ENCODE measurements around the gene PDCD1.
"Not testable (repeated sequence)": the region's sequence is repeated elsewhere in the genome, so short reads cannot be mapped to it uniquely, and the experiment has no call there.

The PDCD1 gene

GRCh38 chr2:241812730-241813643 lies 45.7 kb downstream of the PDCD1 start:
- Histone ChIP-seq H3K9me3 (no peaks in the 10 kb centered on the region), H3K4me3 (no peak overlapping the region), H3K4me1 (no peaks in the 10 kb centered on the region), H3K27me3 (ENCODE audit: low read depth) (no peaks in the 10 kb centered on the region), H3K36me3 (replicated peaks) (no peaks in the 10 kb centered on the region)
- in situ Hi-C loops (cut with MboI; ENCODE audit: low sequenced_read_pairs), result no loop called here
- peak in 1 of 2 experiments; percentile 8 for DNase-seq (ENCODE audit: low spot score in 2 of 2)

DNA sequence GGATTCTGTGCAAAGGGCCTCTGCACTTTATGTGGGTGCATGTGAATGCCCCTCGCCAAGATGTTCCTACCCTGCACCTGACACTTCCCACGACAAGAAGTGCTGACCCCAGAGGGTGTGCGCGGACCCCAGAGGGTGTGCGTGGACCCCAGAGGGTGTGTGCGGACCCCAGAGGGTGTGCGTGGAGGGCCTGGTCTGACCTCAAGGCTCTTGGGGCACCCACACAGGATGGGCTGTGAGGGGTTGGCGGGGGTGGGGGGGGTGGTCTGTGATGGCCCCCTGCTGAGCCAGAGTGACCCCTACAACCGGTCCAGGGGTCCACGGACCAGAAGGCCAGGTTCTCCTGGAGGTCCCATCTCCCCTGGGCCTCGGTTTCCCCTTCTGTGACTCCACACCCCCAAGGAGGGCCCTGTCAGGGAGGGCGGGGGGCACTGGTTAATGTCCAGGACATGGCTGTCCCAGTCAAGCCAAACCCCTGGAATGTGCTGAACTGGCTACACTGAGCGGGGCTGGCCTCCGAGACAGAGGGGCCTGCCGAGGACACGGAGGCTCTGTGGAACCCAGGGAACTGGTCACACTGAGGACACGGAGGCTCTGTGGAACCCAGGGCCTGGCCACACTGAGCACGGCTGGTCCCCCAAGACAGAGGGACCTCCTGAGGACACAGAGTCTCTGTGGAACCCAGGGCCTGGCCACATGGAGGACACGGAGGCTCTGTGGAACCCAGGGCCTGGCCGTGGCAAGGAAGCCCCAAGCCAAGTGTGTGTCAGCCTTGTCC lies 46.6 kb downstream of the PDCD1 start:
- no peak overlapping the region for H3K4me3 ChIP-seq
- DNase-seq (ENCODE audit: low spot score in 2 of 2), result peak in 1 of 2 experiments; percentile 6
- no peaks in the 10 kb centered on the region for H3K9me3 ChIP-seq
- H3K36me3 ChIP-seq (replicated peaks), result no peaks in the 10 kb centered on the region
- H3K4me1 ChIP-seq, result no peaks in the 10 kb centered on the region
- H3K27me3 ChIP-seq (ENCODE audit: low read depth), result no peaks in the 10 kb centered on the region
- in situ Hi-C loops (cut with MboI; ENCODE audit: low sequenced_read_pairs), result no loop called here

DNA sequence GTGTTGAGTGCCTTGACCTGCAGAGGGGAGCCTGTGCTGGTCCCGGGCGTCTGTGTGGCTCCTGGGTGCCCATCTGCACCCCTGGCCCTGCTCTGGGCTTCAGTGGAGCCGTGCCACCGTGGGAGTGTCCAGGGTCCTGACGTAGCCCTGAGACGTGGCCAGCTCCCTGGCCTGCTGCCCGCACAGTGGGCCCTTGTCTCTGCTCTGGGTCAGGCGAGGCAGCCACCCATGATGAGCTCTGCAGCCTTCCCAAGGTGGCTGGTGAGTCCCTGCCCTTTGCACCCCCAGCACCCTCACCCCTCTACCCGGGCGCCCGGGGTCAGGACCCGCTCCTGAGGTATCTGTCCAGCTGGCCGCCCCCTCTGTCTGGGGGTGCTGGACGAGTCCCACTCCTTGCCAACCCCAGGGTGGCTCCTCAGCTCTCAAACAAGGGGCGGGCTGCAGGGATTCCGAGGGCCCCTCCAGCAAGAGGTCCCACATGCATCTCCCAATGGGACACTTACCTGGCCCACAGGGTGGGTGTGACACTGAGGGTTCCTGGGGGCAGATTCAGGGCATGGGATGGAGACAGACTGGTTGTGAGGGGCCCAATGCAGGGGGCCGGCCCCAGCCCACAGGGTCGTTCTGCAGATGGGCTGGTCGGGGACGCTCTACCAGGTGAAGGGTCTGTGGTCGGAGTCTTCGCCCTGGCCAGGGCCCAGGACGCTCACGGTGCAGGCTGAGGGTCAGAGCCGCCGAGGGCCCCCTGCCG lies 47.3 kb downstream of the PDCD1 start:
- H3K4me3 ChIP-seq, result no peak overlapping the region
- no peaks in the 10 kb centered on the region for H3K4me1 ChIP-seq
- in situ Hi-C loops (cut with MboI; ENCODE audit: low sequenced_read_pairs), result no loop called here
- H3K27me3 ChIP-seq (ENCODE audit: low read depth), result no peaks in the 10 kb centered on the region
- no peaks in the 10 kb centered on the region for H3K36me3 ChIP-seq (replicated peaks)
- DNase-seq (ENCODE audit: low spot score in 2 of 2), result no peak
- H3K9me3 ChIP-seq, result no peaks in the 10 kb centered on the region

- DNase-seq (ENCODE audit: low spot score in 2 of 2), result no peak
- in situ Hi-C loops (cut with MboI; ENCODE audit: low sequenced_read_pairs), result no loop called here
- Histone ChIP-seq H3K4me3 (no peak overlapping the region), H3K9me3 (no peaks in the 10 kb centered on the region), H3K36me3 (replicated peaks) (no peaks in the 10 kb centered on the region), H3K4me1 (no peaks in the 10 kb centered on the region), H3K27me3 (ENCODE audit: low read depth) (no peaks in the 10 kb centered on the region)
These were observed 48.1 kb downstream of the PDCD1 start for GRCh38 chr2:241810307-241811200.

DNA sequence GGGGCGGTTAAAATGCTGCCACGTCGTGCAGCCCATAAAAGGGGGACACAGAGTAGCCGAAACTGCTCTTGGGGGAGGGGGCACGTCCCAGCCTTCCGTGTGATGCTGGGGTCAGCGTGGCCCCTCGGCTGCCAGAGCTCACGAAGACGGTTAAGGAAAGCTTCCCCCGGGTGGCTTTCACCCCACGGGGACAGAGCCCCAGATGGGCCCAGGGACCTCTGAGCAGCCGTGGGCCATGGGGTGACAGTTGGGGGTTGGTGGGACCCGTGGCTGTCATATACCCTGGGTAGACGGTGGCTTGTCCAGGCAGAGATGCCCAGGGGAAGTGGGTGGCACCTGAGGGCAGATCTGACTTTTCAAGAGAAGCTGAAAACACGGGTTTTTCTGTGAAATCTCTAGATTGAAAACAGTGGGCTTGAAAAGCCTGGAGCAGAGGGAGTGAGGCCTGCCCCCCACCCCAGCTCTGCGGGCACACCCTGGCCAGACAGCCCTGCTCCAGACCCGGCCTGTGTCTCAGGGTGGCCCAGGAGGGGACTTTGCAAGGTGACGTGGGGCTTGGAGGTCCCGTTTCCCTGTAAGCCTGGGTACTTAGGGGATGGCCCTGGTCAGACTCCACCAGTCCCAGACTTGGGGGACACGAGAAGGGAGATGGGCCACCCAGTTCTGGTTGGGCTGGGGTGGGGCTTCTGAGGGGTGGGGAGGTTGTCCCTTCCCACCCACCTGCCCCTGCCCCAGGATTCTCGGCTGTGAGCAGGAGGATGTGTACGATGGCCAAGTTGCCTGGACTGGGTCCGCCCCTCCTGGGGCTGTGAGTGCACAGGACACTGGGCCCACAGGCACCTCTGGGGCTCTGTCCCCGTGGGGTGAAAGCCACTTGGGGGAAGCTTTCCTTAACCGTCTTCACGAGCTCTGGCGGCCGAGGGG lies 49.0 kb downstream of the PDCD1 start:
- no peaks in the 10 kb centered on the region for H3K4me1 ChIP-seq
- no peak overlapping the region for H3K4me3 ChIP-seq
- H3K27me3 ChIP-seq (ENCODE audit: low read depth), result no peaks in the 10 kb centered on the region
- H3K9me3 ChIP-seq, result no peaks in the 10 kb centered on the region
- no peak for DNase-seq (ENCODE audit: low spot score in 2 of 2)
- in situ Hi-C loops (cut with MboI; ENCODE audit: low sequenced_read_pairs), result no loop called here
- no peaks in the 10 kb centered on the region for H3K36me3 ChIP-seq (replicated peaks)

DNA sequence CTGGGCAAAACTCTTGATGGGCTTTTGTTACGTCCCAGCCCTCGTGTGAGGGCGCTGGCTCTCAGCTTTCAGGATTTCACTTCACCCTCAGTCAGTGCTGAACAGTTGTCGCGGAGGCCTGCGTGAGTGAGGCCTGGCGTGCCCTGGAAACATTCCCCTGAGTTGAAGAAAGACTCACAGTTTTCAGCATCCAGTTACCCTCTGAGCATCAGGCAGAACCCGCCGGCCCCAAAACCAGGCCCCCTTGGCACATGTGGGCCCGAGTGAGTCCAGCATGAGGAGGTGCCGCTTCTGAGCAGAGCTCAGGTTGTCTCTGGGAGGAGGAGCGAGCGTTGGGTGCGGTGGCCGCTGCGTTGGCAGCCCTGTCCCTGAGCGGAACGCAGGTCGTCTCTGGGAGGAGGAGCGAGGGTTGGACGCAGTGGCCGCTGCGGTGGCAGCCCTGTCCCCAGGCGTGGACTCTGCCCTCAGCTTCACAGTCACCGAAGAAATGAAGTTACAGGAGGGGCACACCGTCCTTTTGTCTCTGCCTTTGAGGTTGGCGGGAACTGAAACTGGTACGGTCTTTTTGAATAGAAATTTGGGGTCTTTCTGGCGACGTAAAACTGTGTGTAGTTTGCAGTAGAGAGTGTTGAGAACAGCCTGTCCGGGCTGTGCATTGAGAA lies 49.8 kb downstream of the PDCD1 start, which contains the start of gene NEU4:
Gene NEU4 (plus strand): TSS at position 473 of the 662 bp plus-strand sequence. CDS start 5,292 bp downstream, outside the sequence.
- peak in 1 of 2 experiments; percentile 7 for DNase-seq (ENCODE audit: low spot score in 2 of 2)
- Histone ChIP-seq H3K36me3 (replicated peaks) (no peaks in the 10 kb centered on the region), H3K27me3 (ENCODE audit: low read depth) (no peaks in the 10 kb centered on the region), H3K4me3 (no peak within 1 kb of the TSS), H3K4me1 (no peaks in the 10 kb centered on the region), H3K9me3 (no peaks in the 10 kb centered on the region)
- in situ Hi-C loops (cut with MboI; ENCODE audit: low sequenced_read_pairs), result no loop called here

DNA sequence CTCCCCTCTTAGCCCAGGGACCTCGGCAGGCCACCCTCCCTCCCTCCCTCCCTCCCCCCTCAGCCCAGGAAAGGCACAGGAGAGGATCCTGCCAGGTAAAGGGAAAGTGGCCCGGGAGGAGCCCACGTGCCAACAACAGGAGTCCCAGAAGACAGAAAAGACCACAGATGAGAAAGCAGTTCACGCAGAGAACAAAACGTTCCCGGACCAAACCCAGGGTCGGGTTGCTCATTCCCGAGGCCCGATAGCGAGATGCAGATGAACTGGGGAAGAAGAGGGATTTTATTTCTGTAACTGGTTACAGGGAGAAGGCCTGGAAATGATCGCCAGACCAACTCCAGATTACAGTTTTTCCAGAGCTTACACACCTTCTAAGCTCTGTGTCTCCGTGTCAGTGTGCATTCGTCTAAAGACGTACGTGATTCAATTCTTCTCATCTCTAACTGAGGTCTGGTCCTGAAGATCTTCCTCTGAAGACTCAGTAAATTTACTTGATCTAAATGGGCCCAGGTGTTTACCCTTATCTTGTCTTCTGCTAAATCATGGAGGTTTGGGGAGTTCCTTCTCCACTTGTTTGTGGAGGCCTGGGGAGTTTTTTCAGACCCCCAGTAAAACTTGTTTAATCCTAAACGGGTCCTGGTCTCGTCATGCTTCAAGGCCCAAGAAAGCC lies 50.5 kb downstream of the PDCD1 start:
- in situ Hi-C loops (cut with MboI; ENCODE audit: low sequenced_read_pairs), result no loop called here
- no peak for DNase-seq (ENCODE audit: low spot score in 2 of 2)
- H3K4me3 ChIP-seq, result no peak overlapping the region
- H3K36me3 ChIP-seq (replicated peaks), result no peaks in the 10 kb centered on the region
- H3K4me1 ChIP-seq, result no peaks in the 10 kb centered on the region
- H3K27me3 ChIP-seq (ENCODE audit: low read depth), result no peaks in the 10 kb centered on the region
- no peaks in the 10 kb centered on the region for H3K9me3 ChIP-seq

GRCh38 chr2:241806217-241806616 lies 52.5 kb downstream of the PDCD1 start:
- DNase-seq (ENCODE audit: low spot score in 2 of 2); in situ Hi-C loops (cut with MboI; ENCODE audit: low sequenced_read_pairs); H3K4me1 ChIP-seq; H3K4me3 ChIP-seq; H3K27me3 ChIP-seq (ENCODE audit: low read depth); H3K36me3 ChIP-seq (replicated peaks); H3K9me3 ChIP-seq: not testable (repeated sequence)

DNA sequence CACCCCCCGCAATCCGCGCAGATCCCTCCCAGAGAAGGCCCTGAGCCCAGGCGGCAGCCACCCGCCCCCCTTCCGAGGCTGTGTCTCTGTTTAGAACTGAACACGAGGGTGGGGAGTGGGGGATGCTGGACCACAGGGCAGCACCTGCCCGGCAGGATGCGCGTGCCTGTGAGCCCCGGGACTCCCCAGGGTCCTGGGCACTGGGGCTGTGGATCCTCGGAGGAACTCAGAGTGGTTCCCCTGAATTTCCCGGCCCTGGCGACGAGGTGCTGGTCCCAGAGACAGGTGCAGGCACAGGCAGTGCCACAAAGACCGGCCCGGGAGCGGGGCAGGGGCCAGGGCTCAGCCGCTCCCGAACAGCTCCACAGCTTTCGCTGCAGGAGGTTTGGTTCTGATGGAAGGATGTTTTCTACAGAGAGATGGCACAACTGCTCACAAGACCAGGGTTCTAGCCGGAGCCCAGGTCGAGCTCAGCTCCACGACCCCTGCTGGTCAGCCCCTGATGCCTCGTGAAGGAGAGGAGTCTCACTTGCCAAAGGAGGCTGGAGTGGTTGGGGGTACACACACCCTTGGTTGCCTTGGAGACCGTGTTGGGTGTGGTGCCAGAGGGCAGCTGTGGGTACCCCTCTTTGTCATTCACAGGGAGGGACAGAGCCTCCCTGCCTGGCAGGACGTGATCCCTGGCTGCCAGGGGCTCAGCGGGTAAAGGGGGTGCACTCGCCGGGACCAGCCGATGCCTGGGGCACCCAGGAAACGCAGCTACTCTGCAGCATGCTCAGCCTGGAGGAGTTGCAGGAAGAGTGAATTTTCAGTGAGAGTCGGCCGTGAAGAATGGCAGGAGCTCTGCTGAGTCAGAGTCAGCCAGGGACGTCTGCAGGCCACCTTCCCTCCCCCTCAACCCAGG lies 54.1 kb downstream of the PDCD1 start:
- peak in 1 of 2 experiments; percentile 7 for DNase-seq (ENCODE audit: low spot score in 2 of 2)
- Histone ChIP-seq H3K27me3 (ENCODE audit: low read depth) (no peaks in the 10 kb centered on the region), H3K36me3 (replicated peaks) (no peaks in the 10 kb centered on the region), H3K9me3 (no peaks in the 10 kb centered on the region), H3K4me1 (no peaks in the 10 kb centered on the region), H3K4me3 (no peak overlapping the region)
- in situ Hi-C loops (cut with MboI; ENCODE audit: low sequenced_read_pairs), result no loop called here

DNA sequence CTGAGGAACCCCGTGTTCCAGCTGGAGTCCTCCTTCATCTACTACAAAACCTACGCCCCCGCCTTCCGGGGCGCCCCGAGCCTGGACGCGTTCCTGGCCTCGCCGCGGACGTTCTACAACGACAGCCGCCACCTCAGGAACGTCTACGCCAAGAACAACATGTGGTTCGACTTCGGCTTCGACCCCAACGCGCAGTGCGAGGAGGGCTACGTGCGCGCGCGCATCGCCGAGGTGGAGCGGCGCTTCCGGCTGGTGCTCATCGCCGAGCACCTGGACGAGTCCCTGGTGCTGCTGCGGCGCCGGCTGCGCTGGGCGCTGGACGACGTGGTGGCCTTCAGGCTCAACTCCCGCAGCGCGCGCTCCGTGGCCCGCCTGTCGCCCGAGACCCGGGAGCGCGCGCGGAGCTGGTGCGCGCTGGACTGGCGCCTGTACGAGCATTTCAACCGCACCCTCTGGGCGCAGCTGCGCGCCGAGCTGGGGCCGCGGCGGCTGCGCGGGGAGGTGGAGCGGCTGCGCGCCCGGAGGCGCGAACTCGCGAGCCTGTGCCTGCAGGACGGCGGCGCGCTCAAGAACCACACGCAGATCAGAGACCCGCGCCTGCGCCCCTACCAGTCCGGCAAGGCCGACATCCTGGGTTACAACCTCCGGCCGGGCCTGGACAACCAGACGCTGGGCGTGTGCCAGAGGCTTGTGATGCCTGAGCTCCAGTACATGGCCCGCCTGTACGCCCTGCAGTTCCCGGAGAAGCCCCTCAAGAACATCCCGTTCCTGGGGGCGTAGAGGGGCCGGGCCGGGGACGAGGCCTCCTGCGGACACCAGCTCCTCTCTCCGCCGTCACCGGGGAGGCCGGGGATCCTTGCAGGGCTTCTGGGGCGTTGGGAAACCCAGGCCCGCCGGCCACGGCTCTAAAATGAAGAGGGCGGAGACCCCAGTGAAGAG lies 55.0 kb downstream of the PDCD1 start:
- Histone ChIP-seq H3K9me3 (no peaks in the 10 kb centered on the region), H3K36me3 (replicated peaks) (no peaks in the 10 kb centered on the region), H3K27me3 (ENCODE audit: low read depth) (no peaks in the 10 kb centered on the region), H3K4me3 (no peak overlapping the region), H3K4me1 (no peaks in the 10 kb centered on the region)
- in situ Hi-C loops (cut with MboI; ENCODE audit: low sequenced_read_pairs), result no loop called here
- DNase-seq (ENCODE audit: low spot score in 2 of 2), result no peak

All from HAP-1 (cell line).